Caco-2 (cell line): ENCODE data around the gene FZD10. TPM values are rescaled to one million over a fixed set of nuclear protein-coding genes. Genes with fewer than 3 reads are reported as not detected.

Experiments
- BruUV-seq: library from RNA; stranded (reverse); fragments of 400-500 nt; replicated peaks from 2 replicates; lab custom pipeline; 2021; lab: Mats Ljungman, UMichigan
- CTCF ChIA-PET: fragments of 300-600 bp; sonication (Branson Sonifier 250); formaldehyde crosslinking; loops from one replicate; lab custom pipeline; 2022; ENCODE audit warnings: antibody characterized with exemption; lab: Charles Lee
- POLR2A ChIA-PET: fragments of 300-600 bp; sonication (Branson Sonifier 250); formaldehyde crosslinking; loops from one replicate; lab custom pipeline; 2022; ENCODE audit warnings: antibody characterized with exemption; lab: Charles Lee
- DNase-seq, 2 experiments: peaks; one replicate each; pipeline versions ENCODE4 v3.0.0 to v3.0.0-alpha.2; 2020 to 2022
- H3K27me3 ChIP-seq: replicated peaks from 2 replicates; pipeline ENCODE4 v1.6.0; 2011; ENCODE audit warnings: low read length; ENCODE audit not compliant: control insufficient read depth, insufficient read depth
- H3K36me3 ChIP-seq: 2 replicates; pipeline ENCODE4 v1.5.1; 2011; ENCODE audit warnings: low read length; ENCODE audit not compliant: control insufficient read depth, insufficient read depth
- H3K4me1 ChIP-seq: fragments of 250-450 bp; sonication (Bioruptor Pico); 2 replicates; pipeline ENCODE4 v1.5.1; 2020; ENCODE audit warnings: mild to moderate bottlenecking
- H3K4me3 ChIP-seq: 2 replicates; pipeline ENCODE4 v1.5.1; 2011; ENCODE audit warnings: low read depth, mild to moderate bottlenecking, control low read depth, low read length
- H3K9me3 ChIP-seq: fragments of 250-450 bp; sonication (Bioruptor Pico); 2 replicates; pipeline ENCODE4 v1.5.1; 2020; ENCODE audit warnings: mild to moderate bottlenecking, moderate library complexity
- H3K27ac Mint-ChIP-seq: one replicate; pipeline ENCODE4 v1.8.0; 2022; ENCODE audit warnings: mixed read lengths; ENCODE audit not compliant: unreplicated experiment
- H3K27me3 Mint-ChIP-seq: one replicate; pipeline ENCODE4 v1.8.0; 2022; ENCODE audit warnings: mixed read lengths; ENCODE audit not compliant: insufficient read depth, unreplicated experiment
- H3K36me3 Mint-ChIP-seq: one replicate; pipeline ENCODE4 v1.8.0; 2022; ENCODE audit warnings: mild to moderate bottlenecking, mixed read lengths; ENCODE audit not compliant: insufficient read depth, unreplicated experiment
- H3K4me1 Mint-ChIP-seq: one replicate; pipeline ENCODE4 v1.8.0; 2022; ENCODE audit warnings: low read depth, mixed read lengths; ENCODE audit not compliant: unreplicated experiment
- H3K4me3 Mint-ChIP-seq: one replicate; pipeline ENCODE4 v1.8.0; 2022; ENCODE audit warnings: mild to moderate bottlenecking, moderate library complexity, mixed read lengths; ENCODE audit not compliant: unreplicated experiment
- H3K9me3 Mint-ChIP-seq: one replicate; pipeline ENCODE4 v1.8.0; 2022; ENCODE audit warnings: mixed read lengths; ENCODE audit not compliant: unreplicated experiment
- CTCF ChIP-seq, 2 experiments: fragments of 200-600 bp in 1 of 2; IDR thresholded peaks; 1 replicate in 1 of 2; 2 replicates in 1 of 2; pipeline versions ENCODE4 v1.5.1 to v1.8.0; 2011 to 2022; ENCODE audit warnings: antibody characterized with exemption in 1 of 2, control low read depth in 1 of 2, inconsistent platforms in 1 of 2, low read depth in 1 of 2, low read length in 1 of 2, mild to moderate bottlenecking in 1 of 2, moderate library complexity in 1 of 2; ENCODE audit not compliant: insufficient read depth in 1 of 2, severe bottlenecking in 1 of 2, unreplicated experiment in 1 of 2
- intact Hi-C: fragments of 100-400 bp; cut with micrococcal nuclease; formaldehyde crosslinking; loops from one replicate; pipeline ENCODE4 v1.10.0; 2022; ENCODE audit not compliant: unreplicated experiment
- total RNA-seq: library from RNA; stranded (reverse); gene quantifications from 2 replicates; pipeline ENCODE4 v1.2.3, GENCODE V29; 2022

Gene FZD10
- total RNA-seq, 1 experiment from 2014 or later = 0.09 TPM

GRCh38 chr12:130124605-130125244 is 37.5 kb upstream of the FZD10 start:
- H3K4me1 Mint-ChIP-seq = no peaks in the 10 kb centered on the region
- H3K9me3 ChIP-seq = no peaks in the 10 kb centered on the region
- H3K27ac Mint-ChIP-seq = no peak overlapping the region
- POLR2A ChIA-PET = no interaction called here
- no peak overlapping the region for H3K4me3 Mint-ChIP-seq
- DNase-seq = no peak
- CTCF ChIA-PET = no interaction called here
- H3K27me3 ChIP-seq = no peaks in the 10 kb centered on the region
- H3K36me3 ChIP-seq = no peaks in the 10 kb centered on the region
- BruUV-seq = no TSS peak
- H3K9me3 Mint-ChIP-seq = no peaks in the 10 kb centered on the region
- intact Hi-C loops = no loop called here
- no peak overlapping the region for H3K4me3 ChIP-seq
- H3K27me3 Mint-ChIP-seq = peaks cover 3% of the 10 kb centered on the region
- no peak for TF ChIP-seq CTCF (IDR thresholded peaks at IDR 0.05; ENCODE audit: insufficient read depth in 1 of 2, low read depth in 1 of 2, low read length in 1 of 2, severe bottlenecking in 1 of 2, unreplicated experiment in 1 of 2)
- no peaks in the 10 kb centered on the region for H3K4me1 ChIP-seq
- H3K36me3 Mint-ChIP-seq = no peaks in the 10 kb centered on the region

GRCh38 chr12:130126023-130126432 is 36.2 kb upstream of the FZD10 start:
- no peaks in the 10 kb centered on the region for H3K36me3 Mint-ChIP-seq
- no peaks in the 10 kb centered on the region for H3K9me3 Mint-ChIP-seq
- intact Hi-C loops = no loop called here
- ChIA-PET CTCF (no interaction called here), POLR2A (no interaction called here)
- no peaks in the 10 kb centered on the region for H3K27me3 Mint-ChIP-seq
- H3K36me3 ChIP-seq = no peaks in the 10 kb centered on the region
- no peak overlapping the region for H3K27ac Mint-ChIP-seq
- no peaks in the 10 kb centered on the region for H3K4me1 Mint-ChIP-seq
- H3K4me3 ChIP-seq = no peak overlapping the region
- no peaks in the 10 kb centered on the region for H3K4me1 ChIP-seq
- H3K27me3 ChIP-seq = no peaks in the 10 kb centered on the region
- no TSS peak for BruUV-seq
- no peak overlapping the region for H3K4me3 Mint-ChIP-seq
- TF ChIP-seq CTCF (IDR thresholded peaks at IDR 0.05; ENCODE audit: insufficient read depth in 1 of 2, low read depth in 1 of 2, low read length in 1 of 2, severe bottlenecking in 1 of 2, unreplicated experiment in 1 of 2) = no peak
- no peak for DNase-seq
- H3K9me3 ChIP-seq = no peaks in the 10 kb centered on the region

GRCh38 chr12:130127532-130127911 is 34.7 kb upstream of the FZD10 start:
- Mint-ChIP-seq H3K27me3 (no peaks in the 10 kb centered on the region), H3K36me3 (no peaks in the 10 kb centered on the region), H3K9me3 (no peaks in the 10 kb centered on the region), H3K4me3 (no peak overlapping the region), H3K27ac (no peak overlapping the region), H3K4me1 (no peaks in the 10 kb centered on the region)
- Histone ChIP-seq H3K4me3 (no peak overlapping the region), H3K9me3 (no peaks in the 10 kb centered on the region), H3K27me3 (no peaks in the 10 kb centered on the region), H3K4me1 (no peaks in the 10 kb centered on the region), H3K36me3 (no peaks in the 10 kb centered on the region)
- ChIA-PET POLR2A (no interaction called here), CTCF (no interaction called here)
- DNase-seq = no peak
- TF ChIP-seq CTCF (IDR thresholded peaks at IDR 0.05; ENCODE audit: insufficient read depth in 1 of 2, low read depth in 1 of 2, low read length in 1 of 2, severe bottlenecking in 1 of 2, unreplicated experiment in 1 of 2) = no peak
- BruUV-seq = no TSS peak
- intact Hi-C loops = no loop called here
